Measurements from ENCODE around the gene TAF1.

TAF1 gene

GRCh38 chrX:71514367-71515037 is 148.3 kb downstream of the TAF1 start:
- no peak for DNase-seq

GRCh38 chrX:71515038-71515396 is 148.9 kb downstream of the TAF1 start:
- no peak for DNase-seq
